ENCODE results near the gene SCN5A.

The SCN5A gene

DNA sequence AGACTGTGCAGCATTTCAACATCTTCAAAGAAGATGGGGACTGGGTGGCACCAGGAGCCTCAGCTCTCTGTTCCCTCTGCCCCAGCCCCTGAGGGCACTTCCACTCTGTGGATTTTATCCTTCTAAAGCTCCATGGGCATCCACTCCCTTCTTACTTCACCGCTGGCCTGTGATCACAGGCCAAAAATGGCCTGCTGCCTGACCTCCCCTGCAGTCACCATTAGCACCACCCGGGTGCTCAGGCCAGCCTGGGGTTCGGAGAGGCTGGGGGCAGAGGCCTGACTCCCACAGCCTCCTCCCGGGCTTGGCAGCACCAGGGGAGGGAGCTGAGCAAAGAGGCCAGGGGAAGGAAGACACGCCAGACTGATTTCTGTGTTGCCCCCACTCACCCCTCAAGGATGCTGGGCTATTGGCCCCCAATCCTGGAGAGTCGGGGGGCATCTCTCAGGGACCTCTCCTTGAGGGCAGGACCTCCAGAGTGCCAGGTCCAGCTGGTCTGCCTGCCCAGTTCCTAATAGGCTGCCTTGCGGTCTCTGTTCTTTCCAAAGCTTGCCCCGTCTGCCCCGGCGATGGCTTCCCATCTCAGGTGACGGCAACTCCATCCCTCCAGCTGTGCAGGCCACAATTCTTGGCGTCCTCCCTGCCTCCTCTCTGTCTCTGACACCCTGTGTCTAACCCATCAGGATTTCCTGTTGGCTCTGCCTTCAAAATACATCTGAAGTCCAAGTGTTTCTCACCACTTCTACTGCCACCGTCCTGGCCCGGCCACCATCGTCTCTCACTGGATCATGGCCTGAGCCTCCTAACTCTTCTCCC lies 86.2 kb downstream of the SCN5A start:
- H3K9me3 ChIP-seq = no peaks in the 10 kb centered on the region
- H3K27me3 ChIP-seq = no peaks in the 10 kb centered on the region
- TF ChIP-seq, protein P1, sequence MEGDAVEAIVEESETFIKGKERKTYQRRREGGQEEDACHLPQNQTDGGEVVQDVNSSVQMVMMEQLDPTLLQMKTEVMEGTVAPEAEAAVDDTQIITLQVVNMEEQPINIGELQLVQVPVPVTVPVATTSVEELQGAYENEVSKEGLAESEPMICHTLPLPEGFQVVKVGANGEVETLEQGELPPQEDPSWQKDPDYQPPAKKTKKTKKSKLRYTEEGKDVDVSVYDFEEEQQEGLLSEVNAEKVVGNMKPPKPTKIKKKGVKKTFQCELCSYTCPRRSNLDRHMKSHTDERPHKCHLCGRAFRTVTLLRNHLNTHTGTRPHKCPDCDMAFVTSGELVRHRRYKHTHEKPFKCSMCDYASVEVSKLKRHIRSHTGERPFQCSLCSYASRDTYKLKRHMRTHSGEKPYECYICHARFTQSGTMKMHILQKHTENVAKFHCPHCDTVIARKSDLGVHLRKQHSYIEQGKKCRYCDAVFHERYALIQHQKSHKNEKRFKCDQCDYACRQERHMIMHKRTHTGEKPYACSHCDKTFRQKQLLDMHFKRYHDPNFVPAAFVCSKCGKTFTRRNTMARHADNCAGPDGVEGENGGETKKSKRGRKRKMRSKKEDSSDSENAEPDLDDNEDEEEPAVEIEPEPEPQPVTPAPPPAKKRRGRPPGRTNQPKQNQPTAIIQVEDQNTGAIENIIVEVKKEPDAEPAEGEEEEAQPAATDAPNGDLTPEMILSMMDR (IDR thresholded peaks at IDR 0.05) = no peak
- no peak overlapping the region for H3K4me3 ChIP-seq (ENCODE audit: low read depth in 1 of 2, low read length in 1 of 2)
- no peaks in the 10 kb centered on the region for H3K36me3 ChIP-seq
- no peak overlapping the region for H3K27ac ChIP-seq
- peaks cover 0 to 3% of the 10 kb centered on the region in 2 experiments for H3K4me1 ChIP-seq (ENCODE audit: control insufficient read depth in 1 of 2, insufficient read depth in 1 of 2, low read depth in 1 of 2, low read length in 1 of 2)

DNA sequence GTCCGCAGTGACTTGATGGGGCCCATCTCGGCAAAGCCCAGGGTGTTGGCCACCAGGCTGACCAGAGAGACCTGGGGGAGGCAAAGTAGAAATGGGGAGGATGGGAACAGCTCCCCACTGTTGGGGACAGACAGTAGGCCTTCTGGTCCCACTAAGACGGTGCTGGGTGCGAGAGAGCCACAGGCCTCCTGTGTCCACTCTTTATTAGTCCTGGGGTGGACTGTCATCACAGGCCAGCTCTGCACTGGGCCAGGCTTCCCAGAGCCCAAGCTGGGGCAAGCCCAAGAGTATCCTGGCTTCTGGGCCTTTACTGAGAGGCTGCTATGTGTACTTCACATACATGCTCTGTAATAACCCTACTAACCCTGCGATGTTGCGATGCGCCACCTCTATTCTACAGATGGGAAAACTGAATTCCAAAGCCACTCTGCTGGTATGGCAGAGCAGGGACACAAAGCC lies 87.0 kb downstream of the SCN5A start:
- H3K27me3 ChIP-seq = no peaks in the 10 kb centered on the region
- TF ChIP-seq, protein P1 (IDR thresholded peaks at IDR 0.05) = no peak

DNA sequence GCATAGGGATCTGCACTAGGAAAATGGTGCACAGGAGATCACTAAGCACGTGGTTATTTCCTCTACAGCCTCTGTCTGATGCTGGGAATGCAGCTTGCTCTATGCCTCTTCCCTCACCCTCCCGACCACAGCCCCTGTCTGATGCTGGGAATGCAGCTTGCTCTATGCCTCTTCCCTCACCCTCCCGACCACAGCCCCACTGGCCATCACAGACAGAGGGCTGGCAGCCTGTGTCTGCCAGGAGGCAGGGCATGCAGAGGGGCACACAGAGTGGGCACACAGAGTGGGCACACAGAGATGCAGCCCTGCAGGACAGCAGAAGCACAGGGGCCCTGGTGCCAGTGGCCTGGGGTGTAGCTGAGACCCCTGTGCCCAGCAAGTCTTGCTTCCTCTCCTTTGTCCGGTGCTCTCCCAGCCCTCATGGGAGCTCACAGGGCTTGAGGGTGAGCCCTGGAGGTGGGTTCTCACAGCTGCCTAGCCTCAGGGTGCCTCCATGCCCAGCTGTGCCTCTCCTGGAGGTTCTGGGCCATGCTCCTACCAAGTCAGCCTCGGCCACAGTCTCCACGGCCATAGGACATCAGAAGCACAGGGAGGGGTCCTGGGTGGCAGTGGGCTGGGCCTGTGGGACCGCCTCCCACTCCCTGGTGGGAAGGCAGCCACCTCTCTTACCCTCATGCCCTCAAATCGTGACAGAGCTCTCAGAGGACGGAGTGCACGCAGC lies 87.6 kb downstream of the SCN5A start:
- no peak overlapping the region for H3K27ac ChIP-seq
- no peaks in the 10 kb centered on the region for H3K36me3 ChIP-seq
- TF ChIP-seq, protein P1 (IDR thresholded peaks at IDR 0.05) = no peak
- H3K4me1 ChIP-seq (ENCODE audit: control insufficient read depth in 1 of 2, insufficient read depth in 1 of 2, low read depth in 1 of 2, low read length in 1 of 2) = peaks cover 0 to 3% of the 10 kb centered on the region in 2 experiments
- H3K27me3 ChIP-seq = no peaks in the 10 kb centered on the region
- H3K9me3 ChIP-seq = no peaks in the 10 kb centered on the region
- no peak overlapping the region for H3K4me3 ChIP-seq (ENCODE audit: low read depth in 1 of 2, low read length in 1 of 2)

More for the DNA sequence above, 87.0 kb downstream of the SCN5A start:
- H3K4me3 ChIP-seq (ENCODE audit: low read depth in 1 of 2, low read length in 1 of 2) = no peak overlapping the region
- H3K9me3 ChIP-seq = no peaks in the 10 kb centered on the region
- H3K27ac ChIP-seq = no peak overlapping the region
- peaks cover 0 to 3% of the 10 kb centered on the region in 2 experiments for H3K4me1 ChIP-seq (ENCODE audit: control insufficient read depth in 1 of 2, insufficient read depth in 1 of 2, low read depth in 1 of 2, low read length in 1 of 2)
- no peaks in the 10 kb centered on the region for H3K36me3 ChIP-seq

DNA sequence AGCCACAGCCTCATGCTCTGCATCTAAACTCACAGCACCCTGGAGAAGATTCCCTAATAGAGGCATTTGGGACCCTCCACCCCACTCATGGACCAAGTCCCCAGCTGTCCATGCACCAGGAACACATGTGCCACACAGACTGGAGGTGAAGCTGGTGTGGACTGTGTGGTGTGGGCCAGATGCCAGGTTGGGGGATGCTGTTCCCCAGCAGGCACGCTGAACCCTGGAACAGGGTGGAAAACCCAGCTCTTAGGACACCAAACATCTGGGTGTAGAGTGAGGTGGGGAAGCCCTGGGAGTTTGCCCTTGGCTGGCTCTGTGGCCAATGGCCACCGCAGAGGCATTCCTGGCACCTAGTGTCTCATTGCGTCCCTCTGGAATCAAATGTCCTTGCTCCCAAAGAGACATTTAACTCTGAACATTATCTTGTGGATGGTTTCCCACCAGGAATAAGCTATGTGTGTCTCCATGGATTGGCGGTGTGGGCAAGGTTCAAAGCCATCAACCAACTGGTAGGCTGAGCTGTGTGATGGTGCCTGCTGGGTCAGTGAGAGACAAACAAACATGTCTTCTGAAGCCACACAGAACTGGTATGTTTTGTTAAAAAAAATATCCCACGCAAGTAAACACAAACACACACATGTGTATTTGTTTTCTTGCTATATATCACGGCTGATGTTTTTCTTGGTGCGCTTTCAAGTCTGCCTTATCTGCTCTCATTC lies 88.3 kb downstream of the SCN5A start:
- Histone ChIP-seq H3K27me3 (no peaks in the 10 kb centered on the region), H3K4me3 (ENCODE audit: low read depth in 1 of 2, low read length in 1 of 2) (no peak overlapping the region), H3K4me1 (ENCODE audit: control insufficient read depth in 1 of 2, insufficient read depth in 1 of 2, low read depth in 1 of 2, low read length in 1 of 2) (no peaks in the 10 kb centered on the region), H3K9me3 (no peaks in the 10 kb centered on the region), H3K27ac (no peak overlapping the region), H3K36me3 (no peaks in the 10 kb centered on the region)
- TF ChIP-seq, protein P1 (IDR thresholded peaks at IDR 0.05) = no peak

DNA sequence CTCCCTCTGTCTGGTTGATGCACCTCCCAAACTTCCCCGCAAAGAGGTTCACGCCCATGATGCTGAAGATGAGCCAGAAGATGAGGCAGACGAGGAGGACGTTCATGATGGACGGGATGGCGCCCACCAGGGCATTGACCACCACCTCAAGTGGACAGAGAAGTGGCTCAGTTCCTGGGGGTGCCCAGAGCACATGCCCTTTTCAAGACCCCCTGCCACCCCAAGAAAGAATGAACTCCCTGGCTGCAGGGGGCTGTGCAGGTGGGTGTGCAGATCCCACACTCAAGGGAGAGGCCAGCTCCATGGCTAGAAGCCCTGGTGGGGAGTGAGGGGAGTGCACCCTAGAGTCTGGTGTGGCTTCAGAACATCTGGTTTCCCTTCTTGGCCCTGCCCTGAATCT lies 89.2 kb downstream of the SCN5A start:
- Histone ChIP-seq H3K4me3 (ENCODE audit: low read depth in 1 of 2, low read length in 1 of 2) (no peak overlapping the region), H3K27me3 (no peaks in the 10 kb centered on the region), H3K36me3 (no peaks in the 10 kb centered on the region), H3K4me1 (ENCODE audit: control insufficient read depth in 1 of 2, insufficient read depth in 1 of 2, low read depth in 1 of 2, low read length in 1 of 2) (no peaks in the 10 kb centered on the region), H3K9me3 (no peaks in the 10 kb centered on the region), H3K27ac (no peak overlapping the region)
- TF ChIP-seq, protein P1 (IDR thresholded peaks at IDR 0.05) = no peak

All from neutrophil (primary cell).